ENCODE results near the gene GYG1. TPM values are rescaled to one million over a fixed set of nuclear protein-coding genes. Genes with fewer than 3 reads are reported as not detected.
A peak's percentile ranks its signal among the peaks of the same experiment; 100 is the strongest.

The GYG1 gene
- total and polyA plus RNA-seq, 2 experiments from 2014 or later, result 33.2 to 40.9 TPM

DNA sequence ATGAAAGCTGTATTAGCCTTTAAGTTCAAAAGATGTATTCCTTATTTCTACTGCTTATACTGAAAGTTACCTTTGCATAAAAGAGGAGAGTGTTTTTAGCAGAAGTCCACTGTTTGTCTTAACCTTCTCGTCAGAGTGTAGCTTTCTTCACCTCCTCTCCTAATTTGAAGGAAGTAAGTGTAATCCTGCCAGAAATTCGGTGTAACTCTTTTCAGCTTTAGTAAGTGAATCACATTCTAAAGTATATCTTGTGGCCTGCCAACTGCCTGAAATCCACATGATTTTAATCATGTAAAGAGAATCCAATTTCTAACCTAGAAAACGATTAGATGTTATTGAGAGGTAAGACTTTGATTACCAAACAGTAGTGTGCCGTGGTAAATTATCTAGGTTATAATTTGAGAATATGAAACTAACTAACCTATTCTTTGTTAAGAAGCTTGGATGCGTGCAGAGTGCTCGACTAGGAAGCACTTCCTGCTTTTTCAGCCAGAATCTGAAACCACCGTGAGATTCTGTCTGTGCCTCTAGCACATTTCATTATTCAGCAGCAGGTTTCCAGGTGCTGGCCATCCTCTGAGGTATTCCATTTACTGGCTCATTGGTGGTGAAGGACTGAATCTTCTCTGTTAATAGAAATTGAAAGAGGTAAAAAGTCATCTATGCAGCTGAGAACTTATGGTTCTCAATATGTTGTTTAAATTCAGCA, 7.5 kb downstream of the GYG1 start (continued):
- TF ChIP-seq JUNB (IDR thresholded peaks at IDR 0.05; ENCODE audit: unreplicated experiment) (no peak), NANOG (IDR thresholded peaks at IDR 0.05; ENCODE audit: borderline replicate concordance) (0 out of 2 replicates have a peak, but pooled peaks have one; percentile 11), EZH2phosphoT487 (IDR thresholded peaks at IDR 0.05; ENCODE audit: unreplicated experiment) (no peak), CREB1 (CRISPR knock-in tag; IDR thresholded peaks at IDR 0.05; ENCODE audit: low read depth) (no peak), ZNF114 (CRISPR knock-in tag; IDR thresholded peaks at IDR 0.05) (no peak)
- TF ChIP-seq, protein P1, sequence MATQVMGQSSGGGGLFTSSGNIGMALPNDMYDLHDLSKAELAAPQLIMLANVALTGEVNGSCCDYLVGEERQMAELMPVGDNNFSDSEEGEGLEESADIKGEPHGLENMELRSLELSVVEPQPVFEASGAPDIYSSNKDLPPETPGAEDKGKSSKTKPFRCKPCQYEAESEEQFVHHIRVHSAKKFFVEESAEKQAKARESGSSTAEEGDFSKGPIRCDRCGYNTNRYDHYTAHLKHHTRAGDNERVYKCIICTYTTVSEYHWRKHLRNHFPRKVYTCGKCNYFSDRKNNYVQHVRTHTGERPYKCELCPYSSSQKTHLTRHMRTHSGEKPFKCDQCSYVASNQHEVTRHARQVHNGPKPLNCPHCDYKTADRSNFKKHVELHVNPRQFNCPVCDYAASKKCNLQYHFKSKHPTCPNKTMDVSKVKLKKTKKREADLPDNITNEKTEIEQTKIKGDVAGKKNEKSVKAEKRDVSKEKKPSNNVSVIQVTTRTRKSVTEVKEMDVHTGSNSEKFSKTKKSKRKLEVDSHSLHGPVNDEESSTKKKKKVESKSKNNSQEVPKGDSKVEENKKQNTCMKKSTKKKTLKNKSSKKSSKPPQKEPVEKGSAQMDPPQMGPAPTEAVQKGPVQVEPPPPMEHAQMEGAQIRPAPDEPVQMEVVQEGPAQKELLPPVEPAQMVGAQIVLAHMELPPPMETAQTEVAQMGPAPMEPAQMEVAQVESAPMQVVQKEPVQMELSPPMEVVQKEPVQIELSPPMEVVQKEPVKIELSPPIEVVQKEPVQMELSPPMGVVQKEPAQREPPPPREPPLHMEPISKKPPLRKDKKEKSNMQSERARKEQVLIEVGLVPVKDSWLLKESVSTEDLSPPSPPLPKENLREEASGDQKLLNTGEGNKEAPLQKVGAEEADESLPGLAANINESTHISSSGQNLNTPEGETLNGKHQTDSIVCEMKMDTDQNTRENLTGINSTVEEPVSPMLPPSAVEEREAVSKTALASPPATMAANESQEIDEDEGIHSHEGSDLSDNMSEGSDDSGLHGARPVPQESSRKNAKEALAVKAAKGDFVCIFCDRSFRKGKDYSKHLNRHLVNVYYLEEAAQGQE (IDR thresholded peaks at IDR 0.05; ENCODE audit: unreplicated experiment), result no peak

DNA sequence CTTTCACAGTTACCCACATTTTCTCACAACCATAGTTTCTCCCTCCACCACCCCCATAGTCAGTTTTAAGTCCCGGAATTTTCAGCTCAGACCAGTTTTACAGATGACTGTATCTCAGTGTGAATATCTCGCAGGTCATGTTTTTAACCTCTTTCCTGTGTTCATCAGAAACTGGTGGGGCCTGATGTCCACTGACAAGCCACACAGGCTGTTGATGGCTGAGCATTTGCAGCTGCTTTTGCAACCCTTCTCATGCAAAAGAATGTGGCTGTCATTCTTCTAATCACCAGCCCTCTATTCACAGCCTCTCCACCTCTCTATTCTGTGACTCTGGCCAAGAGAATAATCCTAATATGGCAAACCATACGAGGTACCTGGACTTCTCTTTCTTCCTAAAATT, 8.5 kb downstream of the GYG1 start:
- DNase-seq (ENCODE audit: low spot score) (peak; percentile 33), ATAC-seq (peak; percentile 71)
- H3K27me3 Mint-ChIP-seq (ENCODE audit: insufficient read depth, low read depth, poor library complexity), result no peaks in the 10 kb centered on the region
- no peaks in the 10 kb centered on the region for H4K20me1 ChIP-seq (replicated peaks; ENCODE audit: insufficient read depth)
- H3K4me3 ChIP-seq, result no peak overlapping the region
- H3K79me2 ChIP-seq (replicated peaks; ENCODE audit: insufficient read depth), result no peaks in the 10 kb centered on the region
- H3K27ac ChIP-seq (ENCODE audit: low read depth), result no peak overlapping the region
- no peak overlapping the region for H2AFZ ChIP-seq
- H3K36me3 Mint-ChIP-seq (ENCODE audit: low read depth), result peaks cover 23% of the 10 kb centered on the region; the same call in 2 of the 3 replicates
- H3K27me3 ChIP-seq (ENCODE audit: insufficient read depth), result no peaks in the 10 kb centered on the region
- peak overlapping the region; percentile 27; the same call in 1 of the 2 replicates for H3K4me2 ChIP-seq
- no peaks in the 10 kb centered on the region for H3F3A ChIP-seq (replicated peaks; ENCODE audit: low read depth)
- no peak overlapping the region; the same call in 1 of the 2 replicates for H3K27ac Mint-ChIP-seq
- peaks cover 51% of the 10 kb centered on the region for H3K4me1 Mint-ChIP-seq
- H3K4me3 Mint-ChIP-seq, result peak overlapping the region; percentile 35; the same call in 1 of the 3 replicates
- H3K9me3 Mint-ChIP-seq, result no peaks in the 10 kb centered on the region
- H3K36me3 ChIP-seq (ENCODE audit: insufficient read depth), result no peaks in the 10 kb centered on the region; the same call in 1 of the 2 replicates
- peaks cover 39% of the 10 kb centered on the region for H3K4me1 ChIP-seq (ENCODE audit: insufficient read depth)
- TF ChIP-seq, protein P2, sequence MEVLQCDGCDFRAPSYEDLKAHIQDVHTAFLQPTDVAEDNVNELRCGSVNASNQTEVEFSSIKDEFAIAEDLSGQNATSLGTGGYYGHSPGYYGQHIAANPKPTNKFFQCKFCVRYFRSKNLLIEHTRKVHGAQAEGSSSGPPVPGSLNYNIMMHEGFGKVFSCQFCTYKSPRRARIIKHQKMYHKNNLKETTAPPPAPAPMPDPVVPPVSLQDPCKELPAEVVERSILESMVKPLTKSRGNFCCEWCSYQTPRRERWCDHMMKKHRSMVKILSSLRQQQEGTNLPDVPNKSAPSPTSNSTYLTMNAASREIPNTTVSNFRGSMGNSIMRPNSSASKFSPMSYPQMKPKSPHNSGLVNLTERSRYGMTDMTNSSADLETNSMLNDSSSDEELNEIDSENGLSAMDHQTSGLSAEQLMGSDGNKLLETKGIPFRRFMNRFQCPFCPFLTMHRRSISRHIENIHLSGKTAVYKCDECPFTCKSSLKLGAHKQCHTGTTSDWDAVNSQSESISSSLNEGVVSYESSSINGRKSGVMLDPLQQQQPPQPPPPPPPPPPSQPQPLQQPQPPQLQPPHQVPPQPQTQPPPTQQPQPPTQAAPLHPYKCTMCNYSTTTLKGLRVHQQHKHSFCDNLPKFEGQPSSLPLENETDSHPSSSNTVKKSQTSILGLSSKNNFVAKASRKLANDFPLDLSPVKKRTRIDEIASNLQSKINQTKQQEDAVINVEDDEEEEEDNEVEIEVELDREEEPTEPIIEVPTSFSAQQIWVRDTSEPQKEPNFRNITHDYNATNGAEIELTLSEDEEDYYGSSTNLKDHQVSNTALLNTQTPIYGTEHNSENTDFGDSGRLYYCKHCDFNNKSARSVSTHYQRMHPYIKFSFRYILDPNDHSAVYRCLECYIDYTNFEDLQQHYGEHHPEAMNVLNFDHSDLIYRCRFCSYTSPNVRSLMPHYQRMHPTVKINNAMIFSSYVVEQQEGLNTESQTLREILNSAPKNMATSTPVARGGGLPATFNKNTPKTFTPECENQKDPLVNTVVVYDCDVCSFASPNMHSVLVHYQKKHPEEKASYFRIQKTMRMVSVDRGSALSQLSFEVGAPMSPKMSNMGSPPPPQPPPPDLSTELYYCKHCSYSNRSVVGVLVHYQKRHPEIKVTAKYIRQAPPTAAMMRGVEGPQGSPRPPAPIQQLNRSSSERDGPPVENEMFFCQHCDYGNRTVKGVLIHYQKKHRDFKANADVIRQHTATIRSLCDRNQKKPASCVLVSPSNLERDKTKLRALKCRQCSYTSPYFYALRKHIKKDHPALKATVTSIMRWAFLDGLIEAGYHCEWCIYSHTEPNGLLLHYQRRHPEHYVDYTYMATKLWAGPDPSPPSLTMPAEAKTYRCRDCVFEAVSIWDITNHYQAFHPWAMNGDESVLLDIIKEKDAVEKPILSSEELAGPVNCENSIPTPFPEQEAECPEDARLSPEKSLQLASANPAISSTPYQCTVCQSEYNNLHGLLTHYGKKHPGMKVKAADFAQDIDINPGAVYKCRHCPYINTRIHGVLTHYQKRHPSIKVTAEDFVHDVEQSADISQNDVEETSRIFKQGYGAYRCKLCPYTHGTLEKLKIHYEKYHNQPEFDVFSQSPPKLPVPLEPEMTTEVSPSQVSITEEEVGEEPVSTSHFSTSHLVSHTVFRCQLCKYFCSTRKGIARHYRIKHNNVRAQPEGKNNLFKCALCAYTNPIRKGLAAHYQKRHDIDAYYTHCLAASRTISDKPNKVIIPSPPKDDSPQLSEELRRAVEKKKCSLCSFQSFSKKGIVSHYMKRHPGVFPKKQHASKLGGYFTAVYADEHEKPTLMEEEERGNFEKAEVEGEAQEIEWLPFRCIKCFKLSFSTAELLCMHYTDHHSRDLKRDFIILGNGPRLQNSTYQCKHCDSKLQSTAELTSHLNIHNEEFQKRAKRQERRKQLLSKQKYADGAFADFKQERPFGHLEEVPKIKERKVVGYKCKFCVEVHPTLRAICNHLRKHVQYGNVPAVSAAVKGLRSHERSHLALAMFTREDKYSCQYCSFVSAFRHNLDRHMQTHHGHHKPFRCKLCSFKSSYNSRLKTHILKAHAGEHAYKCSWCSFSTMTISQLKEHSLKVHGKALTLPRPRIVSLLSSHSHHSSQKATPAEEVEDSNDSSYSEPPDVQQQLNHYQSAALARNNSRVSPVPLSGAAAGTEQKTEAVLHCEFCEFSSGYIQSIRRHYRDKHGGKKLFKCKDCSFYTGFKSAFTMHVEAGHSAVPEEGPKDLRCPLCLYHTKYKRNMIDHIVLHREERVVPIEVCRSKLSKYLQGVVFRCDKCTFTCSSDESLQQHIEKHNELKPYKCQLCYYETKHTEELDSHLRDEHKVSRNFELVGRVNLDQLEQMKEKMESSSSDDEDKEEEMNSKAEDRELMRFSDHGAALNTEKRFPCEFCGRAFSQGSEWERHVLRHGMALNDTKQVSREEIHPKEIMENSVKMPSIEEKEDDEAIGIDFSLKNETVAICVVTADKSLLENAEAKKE (CRISPR knock-in tag; IDR thresholded peaks at IDR 0.05), result no peak
- TF ChIP-seq ZNF114 (CRISPR knock-in tag; IDR thresholded peaks at IDR 0.05) (no peak), EZH2 (IDR thresholded peaks at IDR 0.05; ENCODE audit: low read depth, unreplicated experiment) (no peak), STAT1 (IDR thresholded peaks at IDR 0.05; ENCODE audit: unreplicated experiment) (no peak), NANOG (IDR thresholded peaks at IDR 0.05; ENCODE audit: borderline replicate concordance) (peak; percentile 40; the same call in 1 of the 2 replicates)
- TF ChIP-seq, protein P3, sequence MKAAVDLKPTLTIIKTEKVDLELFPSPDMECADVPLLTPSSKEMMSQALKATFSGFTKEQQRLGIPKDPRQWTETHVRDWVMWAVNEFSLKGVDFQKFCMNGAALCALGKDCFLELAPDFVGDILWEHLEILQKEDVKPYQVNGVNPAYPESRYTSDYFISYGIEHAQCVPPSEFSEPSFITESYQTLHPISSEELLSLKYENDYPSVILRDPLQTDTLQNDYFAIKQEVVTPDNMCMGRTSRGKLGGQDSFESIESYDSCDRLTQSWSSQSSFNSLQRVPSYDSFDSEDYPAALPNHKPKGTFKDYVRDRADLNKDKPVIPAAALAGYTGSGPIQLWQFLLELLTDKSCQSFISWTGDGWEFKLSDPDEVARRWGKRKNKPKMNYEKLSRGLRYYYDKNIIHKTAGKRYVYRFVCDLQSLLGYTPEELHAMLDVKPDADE (IDR thresholded peaks at IDR 0.05), result no peak
- H3K9me2 ChIP-seq (ENCODE audit: insufficient read depth), result no peaks in the 10 kb centered on the region
